HEK293 (cell line): ENCODE data around the gene GMNC.
A peak's percentile ranks its signal among the peaks of the same experiment; 100 is the strongest.

Experiments used
- CTCF ChIA-PET: fragments of 350-600 bp; formaldehyde crosslinking; extraction: SDS; loops from one replicate; lab custom pipeline; 2021; ENCODE audit warnings: antibody characterized with exemption; lab: Yijun Ruan, JAX
- POLR2A ChIA-PET: fragments of 300-600 bp; formaldehyde crosslinking; extraction: SDS; loops from one replicate; lab custom pipeline; 2020; ENCODE audit warnings: antibody characterized with exemption, inconsistent platforms; lab: Yijun Ruan, JAX
- H3K27ac ChIP-seq: fragments of 200-500 bp; sonication (Bioruptor generic); 2 replicates; pipeline ENCODE4 v1.5.1; 2014; ENCODE audit warnings: low read depth, low read length, control low read depth, inconsistent platforms; ENCODE audit errors: extremely low read depth
- H3K36me3 ChIP-seq, 2 experiments: fragments of 200-500 bp in 1 of 2; sonication (Bioruptor generic) in 1 of 2; 1 replicate in 1 of 2; 2 replicates in 1 of 2; pipeline ENCODE4 v1.5.1; 2014 to 2017; ENCODE audit warnings: inconsistent platforms in 2 of 2, low read length in 2 of 2; ENCODE audit not compliant: control insufficient read depth in 2 of 2, insufficient read depth in 1 of 2
- H3K4me1 ChIP-seq: fragments of 200-500 bp; sonication (Bioruptor generic); 2 replicates; pipeline ENCODE4 v1.5.1; 2014; ENCODE audit warnings: mild to moderate bottlenecking, low read length, inconsistent platforms; ENCODE audit not compliant: control insufficient read depth, insufficient read depth
- H3K4me3 ChIP-seq: 2 replicates; pipeline ENCODE4 v1.5.1; 2011; ENCODE audit warnings: low read depth, mild to moderate bottlenecking, control low read depth, low read length, moderate library complexity
- H3K9me3 ChIP-seq: fragments of 200-500 bp; sonication (Bioruptor generic); 2 replicates; pipeline ENCODE4 v1.5.1; 2014; ENCODE audit warnings: low read depth, low read length, inconsistent platforms; ENCODE audit not compliant: control insufficient read depth, insufficient read depth
- KLF9 ChIP-seq: fragments of 450-650 bp; formaldehyde crosslinking; IDR thresholded peaks from 2 replicates; pipeline ENCODE4 v1.5.1; 2016; ENCODE audit warnings: missing biosample characterization, missing genetic modification characterization, low read depth
- MEIS1 ChIP-seq: sonication (generic); formaldehyde crosslinking; IDR thresholded peaks from 2 replicates; pipeline ENCODE4 v1.8.1; 2022; ENCODE audit warnings: missing genetic modification reagents, mild to moderate bottlenecking, borderline replicate concordance
- OVOL3 ChIP-seq: fragments of 450-650 bp; formaldehyde crosslinking; IDR thresholded peaks from 2 replicates; pipeline ENCODE4 v1.5.1; 2016; ENCODE audit warnings: missing biosample characterization, missing genetic modification characterization
- PRDM1 ChIP-seq: fragments of 450-650 bp; formaldehyde crosslinking; IDR thresholded peaks from 2 replicates; pipeline ENCODE4; 2016; ENCODE audit warnings: missing biosample characterization, missing genetic modification characterization
- ZBTB8A ChIP-seq: fragments of 450-650 bp; formaldehyde crosslinking; IDR thresholded peaks from 2 replicates; pipeline ENCODE4 v1.5.1; 2016; ENCODE audit warnings: missing biosample characterization, missing genetic modification characterization
- ZNF140 ChIP-seq: fragments of 450-650 bp; formaldehyde crosslinking; IDR thresholded peaks from 2 replicates; pipeline ENCODE4 v1.5.1; 2016; ENCODE audit warnings: missing biosample characterization, missing genetic modification characterization
- ZNF157 ChIP-seq: fragments of 450-650 bp; formaldehyde crosslinking; IDR thresholded peaks from 2 replicates; pipeline ENCODE4 v1.5.1; 2016; ENCODE audit warnings: missing biosample characterization, missing genetic modification characterization
- ZNF2 ChIP-seq: fragments of 450-650 bp; formaldehyde crosslinking; IDR thresholded peaks from 2 replicates; pipeline ENCODE4 v1.5.1; 2016; ENCODE audit warnings: missing biosample characterization, missing genetic modification characterization
- ZNF292 ChIP-seq: fragments of 450-650 bp; formaldehyde crosslinking; IDR thresholded peaks from 2 replicates; pipeline ENCODE4 v1.5.1; 2016; ENCODE audit warnings: low read depth, missing biosample characterization, missing genetic modification characterization, borderline replicate concordance
- ZNF366 ChIP-seq: fragments of 450-650 bp; formaldehyde crosslinking; conservative IDR thresholded peaks from 2 replicates; pipeline ENCODE4 v1.5.1; 2016; ENCODE audit warnings: missing biosample characterization, missing genetic modification characterization
- ZNF558 ChIP-seq: fragments of 450-650 bp; formaldehyde crosslinking; IDR thresholded peaks from 2 replicates; pipeline ENCODE4 v1.5.1; 2016; ENCODE audit warnings: missing biosample characterization, missing genetic modification characterization
- ZNF624 ChIP-seq: fragments of 450-650 bp; formaldehyde crosslinking; IDR thresholded peaks from 2 replicates; pipeline ENCODE4 v1.5.1; 2017; ENCODE audit warnings: missing biosample characterization, missing genetic modification characterization
- ZNF654 ChIP-seq: fragments of 450-650 bp; formaldehyde crosslinking; IDR thresholded peaks from 2 replicates; pipeline ENCODE4 v1.5.1; 2016; ENCODE audit warnings: low read depth, missing biosample characterization, missing genetic modification characterization
- ZNF791 ChIP-seq: fragments of 450-650 bp; formaldehyde crosslinking; IDR thresholded peaks from 2 replicates; pipeline ENCODE4 v1.5.1; 2016; ENCODE audit warnings: missing biosample characterization, missing genetic modification characterization
- ZNF837 ChIP-seq: fragments of 450-650 bp; formaldehyde crosslinking; IDR thresholded peaks from 2 replicates; pipeline ENCODE4 v1.5.1; 2016; ENCODE audit warnings: missing biosample characterization, missing genetic modification characterization
- TF ChIP-seq, protein P1 (sequence below): fragments of 450-650 bp; formaldehyde crosslinking; IDR thresholded peaks from 2 replicates; pipeline ENCODE4 v1.5.1; 2016; ENCODE audit warnings: missing biosample characterization, missing genetic modification characterization, borderline replicate concordance
- TF ChIP-seq, protein P2 (sequence below): fragments of 450-650 bp; formaldehyde crosslinking; IDR thresholded peaks from 2 replicates; pipeline ENCODE4 v1.5.1; 2016; ENCODE audit warnings: missing biosample characterization, missing genetic modification characterization

GMNC gene

DNA sequence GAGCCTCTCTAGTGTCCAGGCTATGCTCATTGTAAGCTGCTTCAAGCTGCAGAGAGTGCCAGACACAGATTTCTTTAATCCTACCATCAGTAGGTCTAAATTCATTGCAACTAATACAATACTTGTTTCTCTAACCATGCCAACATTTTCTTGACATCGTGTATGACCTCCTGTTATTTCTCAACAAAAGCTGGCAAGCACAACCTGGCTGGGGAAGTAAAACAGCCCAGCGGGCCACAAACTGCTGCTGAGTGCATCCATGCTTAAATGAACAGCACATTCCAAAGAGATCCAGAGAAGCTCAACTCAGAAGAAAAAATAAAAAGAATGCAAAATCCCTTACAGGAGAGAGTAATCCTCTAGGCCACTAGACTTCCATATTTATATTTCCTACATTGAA, 36.5 kb downstream of the GMNC start (continued):
- TF ChIP-seq, protein P1, sequence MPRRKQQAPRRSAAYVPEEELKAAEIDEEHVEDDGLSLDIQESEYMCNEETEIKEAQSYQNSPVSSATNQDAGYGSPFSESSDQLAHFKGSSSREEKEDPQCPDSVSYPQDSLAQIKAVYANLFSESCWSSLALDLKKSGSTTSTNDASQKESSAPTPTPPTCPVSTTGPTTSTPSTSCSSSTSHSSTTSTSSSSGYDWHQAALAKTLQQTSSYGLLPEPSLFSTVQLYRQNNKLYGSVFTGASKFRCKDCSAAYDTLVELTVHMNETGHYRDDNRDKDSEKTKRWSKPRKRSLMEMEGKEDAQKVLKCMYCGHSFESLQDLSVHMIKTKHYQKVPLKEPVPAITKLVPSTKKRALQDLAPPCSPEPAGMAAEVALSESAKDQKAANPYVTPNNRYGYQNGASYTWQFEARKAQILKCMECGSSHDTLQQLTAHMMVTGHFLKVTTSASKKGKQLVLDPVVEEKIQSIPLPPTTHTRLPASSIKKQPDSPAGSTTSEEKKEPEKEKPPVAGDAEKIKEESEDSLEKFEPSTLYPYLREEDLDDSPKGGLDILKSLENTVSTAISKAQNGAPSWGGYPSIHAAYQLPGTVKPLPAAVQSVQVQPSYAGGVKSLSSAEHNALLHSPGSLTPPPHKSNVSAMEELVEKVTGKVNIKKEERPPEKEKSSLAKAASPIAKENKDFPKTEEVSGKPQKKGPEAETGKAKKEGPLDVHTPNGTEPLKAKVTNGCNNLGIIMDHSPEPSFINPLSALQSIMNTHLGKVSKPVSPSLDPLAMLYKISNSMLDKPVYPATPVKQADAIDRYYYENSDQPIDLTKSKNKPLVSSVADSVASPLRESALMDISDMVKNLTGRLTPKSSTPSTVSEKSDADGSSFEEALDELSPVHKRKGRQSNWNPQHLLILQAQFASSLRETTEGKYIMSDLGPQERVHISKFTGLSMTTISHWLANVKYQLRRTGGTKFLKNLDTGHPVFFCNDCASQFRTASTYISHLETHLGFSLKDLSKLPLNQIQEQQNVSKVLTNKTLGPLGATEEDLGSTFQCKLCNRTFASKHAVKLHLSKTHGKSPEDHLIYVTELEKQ = no peak
- TF ChIP-seq, protein P2, sequence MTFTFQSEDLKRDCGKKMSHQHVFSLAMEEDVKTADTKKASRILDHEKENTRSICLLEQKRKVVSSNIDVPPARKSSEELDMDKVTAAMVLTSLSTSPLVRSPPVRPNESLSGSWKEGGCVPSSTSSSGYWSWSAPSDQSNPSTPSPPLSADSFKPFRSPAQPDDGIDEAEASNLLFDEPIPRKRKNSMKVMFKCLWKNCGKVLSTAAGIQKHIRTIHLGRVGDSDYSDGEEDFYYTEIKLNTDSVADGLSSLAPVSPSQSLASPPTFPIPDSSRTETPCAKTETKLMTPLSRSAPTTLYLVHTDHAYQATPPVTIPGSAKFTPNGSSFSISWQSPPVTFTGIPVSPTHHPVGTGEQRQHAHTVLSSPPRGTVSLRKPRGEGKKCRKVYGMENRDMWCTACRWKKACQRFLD (tag by site-specific recombination) = no peak
- TF ChIP-seq ZNF140 (tag by site-specific recombination) = no peak
- no peak for TF ChIP-seq KLF9 (tag by site-specific recombination)
- TF ChIP-seq ZNF837 (tag by site-specific recombination) = no peak
- TF ChIP-seq, all 188 proteins: peak for 0

DNA sequence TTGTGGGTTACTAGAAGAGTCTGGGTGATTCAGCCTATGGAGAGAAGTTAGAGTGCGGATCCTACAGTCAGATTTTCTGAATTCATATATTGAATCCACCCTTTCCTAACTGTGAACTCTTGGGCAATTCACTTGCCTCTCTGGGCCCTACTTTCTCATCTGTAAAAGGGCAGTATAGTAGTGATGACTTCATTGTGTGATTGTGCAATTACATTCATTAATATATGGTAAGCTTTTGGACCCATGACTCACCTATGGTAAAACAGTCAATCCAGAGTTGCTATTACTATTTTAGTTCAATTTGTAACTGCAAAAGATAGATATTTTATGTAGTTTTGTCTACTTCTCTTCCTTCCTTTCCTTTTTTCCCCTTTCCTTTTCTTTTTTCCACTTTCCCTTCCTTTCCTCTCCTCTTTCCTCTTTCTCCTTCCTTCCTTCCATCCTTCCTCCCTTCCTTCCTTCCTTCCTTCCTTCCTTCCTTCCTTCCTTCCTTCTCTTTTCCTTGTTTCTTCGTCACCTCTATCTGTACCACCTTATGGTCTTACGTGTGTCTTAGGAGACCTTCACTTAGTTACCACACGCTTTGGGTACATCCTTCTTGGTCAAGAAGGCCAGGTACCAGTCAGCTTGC, 37.0 kb downstream of the GMNC start:
- Histone ChIP-seq H3K36me3 (no peaks in the 10 kb centered on the region), H3K4me3 (no peak overlapping the region), H3K4me1 (no peaks in the 10 kb centered on the region), H3K9me3 (no peaks in the 10 kb centered on the region), H3K27ac (no peak overlapping the region)
- TF ChIP-seq PRDM1 (tag by site-specific recombination) (peak; percentile 89), ZNF366 (tag by site-specific recombination) (peak; percentile 84), ZNF791 (tag by site-specific recombination) (no peak)
- ChIA-PET POLR2A (no interaction called here), CTCF (no interaction called here)

DNA sequence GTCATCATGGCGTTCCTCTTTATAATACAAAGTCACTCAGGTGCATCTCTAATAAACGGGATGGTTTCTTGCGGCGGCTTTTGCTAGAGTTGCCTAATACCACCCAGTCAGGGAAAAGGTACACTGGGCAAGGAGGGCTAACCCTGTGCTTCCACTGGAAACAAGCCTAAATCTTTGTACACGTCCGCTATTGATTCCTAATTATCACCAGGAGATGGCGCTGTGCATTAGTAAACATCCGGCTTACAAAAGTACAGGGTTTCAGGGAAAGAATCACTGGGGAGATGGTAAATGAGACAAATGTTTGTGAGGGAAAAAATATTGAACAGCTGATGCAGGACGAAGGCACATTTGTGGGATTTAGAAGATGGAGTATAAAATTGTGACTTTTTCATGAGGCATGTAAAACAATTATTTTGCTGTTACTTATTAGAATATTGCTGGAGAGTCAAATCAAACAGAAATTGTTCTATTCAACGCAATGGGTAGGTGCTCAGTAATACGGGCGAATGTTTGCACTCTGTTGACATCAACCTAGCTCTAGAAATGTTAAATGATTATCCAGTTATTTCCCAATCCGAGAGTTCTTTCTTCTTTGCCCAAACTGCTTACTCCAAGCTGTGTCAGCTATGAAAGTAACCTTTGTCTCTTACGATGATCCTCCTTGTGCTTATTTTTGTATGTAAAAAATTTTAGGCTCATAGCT, 50.6 kb downstream of the GMNC start:
- Histone ChIP-seq H3K36me3 (no peaks in the 10 kb centered on the region), H3K9me3 (no peaks in the 10 kb centered on the region), H3K4me1 (no peaks in the 10 kb centered on the region; the same call in 1 of the 2 replicates), H3K4me3 (no peak overlapping the region), H3K27ac (no peak overlapping the region)
- POLR2A ChIA-PET = no interaction called here
- CTCF ChIA-PET = interaction anchor here (0.6 to 2.8 kb wide), 14 partner anchors 15 to 321 kb away, joined by 3 to 32 read pairs (median 5); no protein-coding TSS in a partner anchor
- TF ChIP-seq ZBTB8A (tag by site-specific recombination) (0 out of 2 replicates have a peak, but pooled peaks have one; percentile 9), ZNF654 (tag by site-specific recombination) (peak; percentile 74), ZNF2 (tag by site-specific recombination) (peak; percentile 59; the same call in 1 of the 2 replicates), ZNF292 (tag by site-specific recombination) (no peak), ZNF157 (tag by site-specific recombination) (no peak), ZNF558 (tag by site-specific recombination) (no peak)

DNA sequence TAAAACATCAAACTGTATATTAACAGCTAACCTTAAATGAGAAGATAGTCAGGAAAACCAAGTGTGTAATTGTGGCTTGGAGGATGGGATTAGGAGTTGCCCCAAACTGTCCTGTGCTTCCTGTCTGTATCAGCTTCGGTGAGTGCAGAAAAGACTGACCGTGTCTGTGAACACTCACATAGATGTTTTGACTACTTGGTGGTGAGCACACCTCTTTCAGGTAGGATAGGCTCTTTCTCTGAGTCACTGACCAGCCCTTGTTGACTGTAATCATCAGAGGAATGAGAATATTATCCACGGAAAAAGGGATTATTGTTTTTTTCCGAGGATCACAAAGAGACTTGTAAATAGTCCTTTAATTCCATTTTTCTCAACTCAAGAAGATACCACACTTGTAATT, 51.5 kb downstream of the GMNC start:
- ChIA-PET POLR2A (no interaction called here), CTCF (interaction anchor here (0.7 to 2.7 kb wide), 5 partner anchors 48 to 242 kb away, joined by 3 to 32 read pairs (median 6); no protein-coding TSS in a partner anchor)
- no peak overlapping the region for H3K27ac ChIP-seq
- no peaks in the 10 kb centered on the region; the same call in 1 of the 2 replicates for H3K4me1 ChIP-seq
- no peaks in the 10 kb centered on the region for H3K36me3 ChIP-seq
- TF ChIP-seq ZNF624 (no peak), MEIS1 (CRISPR knock-in tag) (no peak), OVOL3 (tag by site-specific recombination) (no peak)
- TF ChIP-seq, all 188 proteins: peak for 0
- H3K9me3 ChIP-seq = no peaks in the 10 kb centered on the region
- H3K4me3 ChIP-seq = no peak overlapping the region
